ENCODE data around the gene EFL1. TPM values are rescaled to one million over a fixed set of nuclear protein-coding genes. Genes with fewer than 3 reads are reported as not detected.

EFL1 gene
- polyA plus RNA-seq, 1 donor = 12.2 TPM

Other genes starting within 250 kb of the EFL1 start
- 13.3 TPM for gene MEX3B, start 216.7 kb downstream of the EFL1 start, polyA plus RNA-seq (ENCODE audit: insufficient read length)
- 2.6 TPM for gene SAXO2, start 84 bp upstream of the EFL1 start, polyA plus RNA-seq (ENCODE audit: insufficient read length)
- gene GOLGA6L10, start 86.7 kb upstream of the EFL1 start, polyA plus RNA-seq (ENCODE audit: insufficient read length) = 1.3 TPM
- 2.7 TPM for gene GOLGA6L9, start 167.1 kb upstream of the EFL1 start, polyA plus RNA-seq (ENCODE audit: insufficient read length)